Stomach smooth muscle (tissue), 2 donors: ENCODE results near the gene EEPD1.

Source experiments
- H3K27ac ChIP-seq: one replicate; pipeline ENCODE4 v1.7.0; 2013; ENCODE audit warnings: mild to moderate bottlenecking, low read length, inconsistent platforms
- H3K27me3 ChIP-seq, 2 donors: one replicate each; pipeline ENCODE4 v1.7.0; 2013; ENCODE audit warnings: low read length in 2 of 2; ENCODE audit not compliant: insufficient read depth in 2 of 2, control insufficient read depth in 1 of 2
- H3K36me3 ChIP-seq, 2 donors: one replicate each; pipeline ENCODE4 v1.7.0; 2013; ENCODE audit warnings: low read length in 2 of 2; ENCODE audit not compliant: control insufficient read depth in 2 of 2, insufficient read depth in 2 of 2
- H3K4me1 ChIP-seq: one replicate; pipeline ENCODE4 v1.7.0; 2013; ENCODE audit warnings: low read length; ENCODE audit not compliant: control insufficient read depth, insufficient read depth
- H3K4me3 ChIP-seq, 2 donors: one replicate each; pipeline ENCODE4 v1.7.0; 2013; ENCODE audit warnings: low read length in 2 of 2
- H3K9ac ChIP-seq, 2 donors: one replicate each; pipeline ENCODE4 v1.7.0; 2013; ENCODE audit warnings: low read length in 2 of 2, mild to moderate bottlenecking in 1 of 2
- H3K9me3 ChIP-seq, 2 donors: one replicate each; pipeline ENCODE4 v1.7.0; 2013; ENCODE audit warnings: low read length in 2 of 2; ENCODE audit not compliant: control insufficient read depth in 2 of 2
- donor health status: healthy.
- donor health status: Pancreatic carcinoma.

Gene EEPD1

GRCh38 chr7:36207451-36208291, 54.6 kb downstream of the EEPD1 start:
- no peaks in the 10 kb centered on the region for H3K9me3 ChIP-seq
- peaks cover 68% of the 10 kb centered on the region for H3K4me1 ChIP-seq
- peak overlapping the region; percentile 66 for H3K27ac ChIP-seq
- no peaks in the 10 kb centered on the region for H3K27me3 ChIP-seq
- no peaks in the 10 kb centered on the region for H3K36me3 ChIP-seq
- H3K9ac ChIP-seq, result peak overlapping the region in 1 of 2 donors; percentile 47
- peak overlapping the region in 1 of 2 donors; percentile 29 for H3K4me3 ChIP-seq

GRCh38 chr7:36208426-36208825, 55.4 kb downstream of the EEPD1 start:
- Histone ChIP-seq H3K27me3 (no peaks in the 10 kb centered on the region), H3K4me3 (no peak overlapping the region), H3K9ac (peak overlapping the region in 1 of 2 donors; percentile 47), H3K4me1 (peaks cover 60% of the 10 kb centered on the region), H3K27ac (peak overlapping the region; percentile 66), H3K36me3 (no peaks in the 10 kb centered on the region), H3K9me3 (no peaks in the 10 kb centered on the region)

GRCh38 chr7:36208997-36209813, 56.2 kb downstream of the EEPD1 start:
- peak overlapping the region in 1 of 2 donors; percentile 40 for H3K4me3 ChIP-seq
- H3K9me3 ChIP-seq, result no peaks in the 10 kb centered on the region
- no peaks in the 10 kb centered on the region for H3K36me3 ChIP-seq
- H3K27me3 ChIP-seq, result no peaks in the 10 kb centered on the region
- peak overlapping the region; percentile 66 for H3K27ac ChIP-seq
- H3K9ac ChIP-seq, result peak overlapping the region in 1 of 2 donors; percentile 42
- H3K4me1 ChIP-seq, result peaks cover 57% of the 10 kb centered on the region

GRCh38 chr7:36209814-36210183, 56.7 kb downstream of the EEPD1 start:
- H3K27ac ChIP-seq, result peak overlapping the region; percentile 66
- peaks cover 57% of the 10 kb centered on the region for H3K4me1 ChIP-seq

GRCh38 chr7:36210291-36210922, 57.4 kb downstream of the EEPD1 start:
- Histone ChIP-seq H3K27me3 (no peaks in the 10 kb centered on the region), H3K27ac (peak overlapping the region; percentile 46), H3K36me3 (no peaks in the 10 kb centered on the region), H3K4me1 (peaks cover 61% of the 10 kb centered on the region), H3K9ac (peak overlapping the region in 1 of 2 donors; percentile 29), H3K4me3 (no peak overlapping the region), H3K9me3 (no peaks in the 10 kb centered on the region)

More at GRCh38 chr7:36209814-36210183, 56.7 kb downstream of the EEPD1 start:
- peak overlapping the region in 1 of 2 donors; percentile 40 for H3K4me3 ChIP-seq
- no peaks in the 10 kb centered on the region for H3K36me3 ChIP-seq
- H3K27me3 ChIP-seq, result no peaks in the 10 kb centered on the region
- no peak overlapping the region for H3K9ac ChIP-seq
- H3K9me3 ChIP-seq, result no peaks in the 10 kb centered on the region

- peak overlapping the region; percentile 31 for H3K27ac ChIP-seq
- H3K9ac ChIP-seq, result no peak overlapping the region
These were observed 61.8 kb downstream of the EEPD1 start for GRCh38 chr7:36214608-36215456.

GRCh38 chr7:36215457-36215765, 62.4 kb downstream of the EEPD1 start:
- peaks cover 35% of the 10 kb centered on the region for H3K4me1 ChIP-seq
- no peak overlapping the region for H3K4me3 ChIP-seq
- H3K9me3 ChIP-seq, result no peaks in the 10 kb centered on the region
- no peak overlapping the region for H3K9ac ChIP-seq
- H3K27me3 ChIP-seq, result no peaks in the 10 kb centered on the region
- peak overlapping the region; percentile 11 for H3K27ac ChIP-seq
- H3K36me3 ChIP-seq, result peaks cover 0 to 2% of the 10 kb centered on the region in 2 donors

More at GRCh38 chr7:36214608-36215456, 61.8 kb downstream of the EEPD1 start:
- H3K36me3 ChIP-seq, result peaks cover 0 to under 1% of the 10 kb centered on the region in 2 donors
- H3K4me3 ChIP-seq, result peak overlapping the region in 1 of 2 donors; percentile 3
- H3K9me3 ChIP-seq, result no peaks in the 10 kb centered on the region
- peaks cover 41% of the 10 kb centered on the region for H3K4me1 ChIP-seq
- no peaks in the 10 kb centered on the region for H3K27me3 ChIP-seq

GRCh38 chr7:36216063-36216684, 63.1 kb downstream of the EEPD1 start:
- H3K9ac ChIP-seq, result no peak overlapping the region
- no peaks in the 10 kb centered on the region for H3K27me3 ChIP-seq
- no peaks in the 10 kb centered on the region for H3K9me3 ChIP-seq
- H3K4me3 ChIP-seq, result no peak overlapping the region
- peaks cover 0 to 2% of the 10 kb centered on the region in 2 donors for H3K36me3 ChIP-seq
- peaks cover 31% of the 10 kb centered on the region for H3K4me1 ChIP-seq
- no peak overlapping the region for H3K27ac ChIP-seq

- Histone ChIP-seq H3K4me3 (no peak overlapping the region), H3K9me3 (no peaks in the 10 kb centered on the region), H3K4me1 (peaks cover 33% of the 10 kb centered on the region), H3K36me3 (peaks cover 0 to 2% of the 10 kb centered on the region in 2 donors), H3K27ac (no peak overlapping the region), H3K9ac (no peak overlapping the region), H3K27me3 (no peaks in the 10 kb centered on the region)
These were observed 64.3 kb downstream of the EEPD1 start for GRCh38 chr7:36217211-36217960.
